GM12878 (cell line): Measurements from ENCODE around the gene PNMT. TPM values are rescaled to one million over a fixed set of nuclear protein-coding genes. Genes with fewer than 3 reads are reported as not detected.

Experiments used
- ATAC-seq: fragments of 200-7000 bp; cut with Tn5 transposase; 3 replicates; pipeline ENCODE4 v1.9.1; 2020; ENCODE audit warnings: mild to moderate bottlenecking, moderate library complexity
- BruUV-seq: library from RNA; stranded (reverse); fragments of 400-500 nt; replicated peaks from 2 replicates; lab custom pipeline; 2021; lab: Mats Ljungman, UMichigan
- CTCF ChIA-PET: fragments of 300-600 bp; sonication (Branson Sonifier 250); formaldehyde crosslinking; extraction: SDS; loops from one replicate; lab custom pipeline; 2021; ENCODE audit warnings: inconsistent platforms; lab: Yijun Ruan, JAX
- POLR2A ChIA-PET: fragments of 350-600 bp; formaldehyde crosslinking; extraction: SDS; loops from one replicate; lab custom pipeline; 2021; ENCODE audit warnings: inconsistent platforms; lab: Charles Lee
- RAD21 ChIA-PET: fragments of 300-600 bp; sonication (Branson Sonifier 250); formaldehyde crosslinking; loops from one replicate; lab custom pipeline; 2023; ENCODE audit warnings: antibody characterized with exemption; ENCODE audit not compliant: unreplicated experiment; lab: Charles Lee
- SMC1A ChIA-PET: fragments of 300-600 bp; sonication (Branson Sonifier 250); formaldehyde crosslinking; loops from one replicate; lab custom pipeline; 2023; ENCODE audit not compliant: unreplicated experiment, uncharacterized antibody; lab: Charles Lee
- DNase-seq: peaks from one replicate; pipeline ENCODE4 v3.0.0-alpha.2; 2011; ENCODE audit warnings: low read depth, low spot score
- FAIRE-seq: peaks from 3 replicates; lab custom pipeline; 2011; peaks lifted over from hg19 to GRCh38; lab: Jason Lieb, UNC
- H2AFZ ChIP-seq: 2 replicates; pipeline ENCODE4 v1.6.0; 2011; ENCODE audit warnings: low read depth, low read length, control low read depth; ENCODE audit not compliant: control insufficient read depth
- H3K27ac ChIP-seq: 2 replicates; pipeline ENCODE4 v1.5.1; 2011; ENCODE audit warnings: control low read depth; ENCODE audit not compliant: control insufficient read depth, insufficient read depth
- H3K27me3 ChIP-seq, 2 experiments: replicated peaks in 1 of 2; 2 replicates each; pipeline versions ENCODE4 v1.6.0 to v1.6.1; 2011; ENCODE audit warnings: low read length in 1 of 2; ENCODE audit not compliant: control insufficient read depth in 2 of 2, insufficient read depth in 2 of 2
- H3K36me3 ChIP-seq, 2 experiments: 2 replicates each; pipeline ENCODE4 v1.5.1; 2011; ENCODE audit warnings: low read length in 1 of 2; ENCODE audit not compliant: control insufficient read depth in 2 of 2, insufficient read depth in 2 of 2
- H3K4me1 ChIP-seq: 2 replicates; pipeline ENCODE4 v1.6.1; 2011; ENCODE audit warnings: mild to moderate bottlenecking, low read length, moderate library complexity, mixed read lengths; ENCODE audit not compliant: control insufficient read depth, insufficient read depth
- H3K4me2 ChIP-seq: 2 replicates; pipeline ENCODE4 v1.6.0; 2011; ENCODE audit warnings: control low read depth; ENCODE audit not compliant: control insufficient read depth, insufficient read depth
- H3K4me3 ChIP-seq: fragments of 200-600 bp; sonication (generic); 2 replicates; pipeline ENCODE4 v1.5.1; 2016
- H3K79me2 ChIP-seq: 2 replicates; pipeline ENCODE4 v1.6.0; 2011; ENCODE audit warnings: low read length; ENCODE audit not compliant: control insufficient read depth, insufficient read depth
- H3K9ac ChIP-seq: 2 replicates; pipeline ENCODE4 v1.8.0; 2011; ENCODE audit warnings: low read length, control low read depth, mixed read lengths; ENCODE audit not compliant: control insufficient read depth, insufficient read depth
- H3K9me3 ChIP-seq: replicated peaks from 3 replicates; pipeline ENCODE4 v1.5.1; 2011; ENCODE audit warnings: mild to moderate bottlenecking, low read length; ENCODE audit not compliant: control insufficient read depth, insufficient read depth
- H4K20me1 ChIP-seq: 2 replicates; pipeline ENCODE4 v1.6.0; 2011; ENCODE audit not compliant: control insufficient read depth, insufficient read depth
- CBX5 ChIP-seq: sonication (generic); IDR thresholded peaks from 2 replicates; pipeline ENCODE4 v1.6.1; 2016; ENCODE audit warnings: low read depth, moderate library complexity, mild to moderate bottlenecking, inconsistent platforms
- CEBPB ChIP-seq, 2 experiments: fragments of 150-350 bp in 1 of 2; IDR thresholded peaks; 2 replicates each; pipeline ENCODE4 v1.6.1; 2012 to 2014; ENCODE audit warnings: low read depth in 2 of 2, low read length in 2 of 2, borderline replicate concordance in 1 of 2, inconsistent platforms in 1 of 2
- HDAC6 ChIP-seq: fragments of 200-600 bp; sonication (generic); IDR thresholded peaks from one replicate; pipeline ENCODE4 v1.8.0; 2017; ENCODE audit warnings: antibody characterized with exemption; ENCODE audit not compliant: unreplicated experiment
- STAT3 ChIP-seq: IDR thresholded peaks from 2 replicates; pipeline ENCODE4 v1.6.1; 2011; ENCODE audit warnings: low read depth, low read length, improper control_type of control experiment
- TARDBP ChIP-seq: IDR thresholded peaks from 2 replicates; pipeline ENCODE4 v1.6.1; 2016; ENCODE audit warnings: borderline replicate concordance
- YBX1 ChIP-seq: fragments of 450-650 bp; IDR thresholded peaks from 2 replicates; pipeline ENCODE4 v1.6.1; 2016; ENCODE audit warnings: antibody characterized with exemption
- ZNF592 ChIP-seq: fragments of 450-650 bp; IDR thresholded peaks from 2 replicates; pipeline ENCODE4 v1.6.1; 2017; ENCODE audit warnings: mild to moderate bottlenecking, moderate library complexity
- ZSCAN29 ChIP-seq: fragments of 450-650 bp; IDR thresholded peaks from 2 replicates; pipeline ENCODE4 v1.6.1; 2017; ENCODE audit warnings: mild to moderate bottlenecking, moderate library complexity
- WGBS: methylation state at CpG from one replicate; pipeline ENCODE4 v1.1.6; 2016; ENCODE audit warnings: low lambda C conversion rate; ENCODE audit not compliant: insufficient replicate concordance, insufficient coverage; ENCODE audit errors: missing lambda C conversion rate; 5-methylcytosine and 5-hydroxymethylcytosine counted together
- in situ Hi-C: fragments of 300-500 bp; cut with MboI; formaldehyde crosslinking; loops from 9 replicates; pipeline ENCODE4 v1.14.3; 2018; ENCODE audit warnings: mixed read lengths
- intact Hi-C: fragments of 100-400 bp; cut with micrococcal nuclease; formaldehyde crosslinking; loops from one replicate; pipeline ENCODE4 v1.14.2; 2022; ENCODE audit not compliant: unreplicated experiment
- polyA plus RNA-seq, 11 experiments: library from polyadenylated mRNA; depleted of rRNA in 4 of 11; unstranded in 6 of 11; stranded (reverse) in 5 of 11; fragments of >200 nt; fragmentation: Nextera tagmentation in 4 of 11; fragmentation: Illumina TruSeq in 1 of 11; extraction: Ambion mirVana in 4 of 11; extraction: Trizol in 1 of 11; gene quantifications; 1 replicate in 1 of 11; 2 replicates in 10 of 11; pipeline versions ENCODE4 v1.2.1 to v1.2.3, GENCODE V29; 2011 to 2016; ENCODE audit warnings: inconsistent platforms in 2 of 11, missing spikeins in 2 of 11, low read depth in 1 of 11
- total RNA-seq, 4 experiments: library from RNA; depleted of rRNA in 3 of 4; stranded (reverse); fragments of >200 nt in 3 of 4; fragmentation: Illumina TruSeq in 1 of 4; extraction: Trizol in 1 of 4; gene quantifications; 2 replicates each; pipeline versions ENCODE4 v1.2.1 to v1.2.3, GENCODE V29; 2013 to 2021
- TF ChIP-seq, protein P1 (sequence below): fragments of 450-650 bp; IDR thresholded peaks from 2 replicates; pipeline ENCODE4 v1.6.1; 2016; ENCODE audit warnings: mild to moderate bottlenecking
- TF ChIP-seq, protein P2 (sequence below): fragments of 450-650 bp; IDR thresholded peaks from 2 replicates; pipeline ENCODE4 v1.6.1; 2017; ENCODE audit warnings: antibody characterized with exemption, mild to moderate bottlenecking, moderate library complexity
- TF ChIP-seq, protein P3 (sequence below): fragments of 450-650 bp; IDR thresholded peaks from 2 replicates; pipeline ENCODE4 v1.6.1; 2016; ENCODE audit warnings: mild to moderate bottlenecking, moderate library complexity, borderline replicate concordance

The PNMT gene
- total and polyA plus RNA-seq, 10 of the 15 experiments (the other 5 are each of a cell fraction or from before 2014, with no cell fraction given), result not detected

DNA sequence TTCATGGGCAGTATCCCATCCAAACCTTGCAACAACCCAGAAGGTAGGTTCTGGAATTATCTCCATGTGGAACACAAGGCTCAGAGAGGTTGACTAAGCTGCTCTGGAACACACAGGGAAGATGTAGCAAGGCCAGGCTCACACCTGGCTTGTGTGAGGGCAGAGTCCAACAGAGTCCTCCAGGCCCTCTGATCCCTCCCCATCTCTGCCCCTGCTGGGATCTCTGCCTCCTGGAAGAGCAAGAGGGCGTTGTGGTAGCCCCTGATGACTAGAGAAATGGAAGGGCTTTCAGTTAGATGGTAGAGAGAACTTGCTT is 48.5 kb upstream of the PNMT start:
- ATAC-seq, result no peak
- in situ Hi-C loops (loop anchor here (5.0 kb wide), 2 partner anchors 133 to 363 kb away; partner anchors contain the start of gene PSMD3), intact Hi-C loops (loop anchor here (5.0 kb wide), 3 partner anchors 113 to 408 kb away; partner anchors contain the start of genes IKZF3 and MIEN1)
- ChIA-PET CTCF (interaction anchor here (0.6 to 8.9 kb wide), 13 partner anchors 17 to 407 kb away, joined by 3 to 225 read pairs (median 12); partner anchors contain the start of genes IKZF3, MIEN1, PGAP3 and PNMT), RAD21 (interaction anchor here (1.0 to 5.6 kb wide), 3 partner anchors 69 to 407 kb away, joined by 4 to 54 read pairs (median 12); partner anchors contain the start of gene MIEN1), POLR2A (no interaction called here), SMC1A (interaction anchor here (0.8 to 2.3 kb wide), 6 partner anchors 15 to 361 kb away, joined by 3 to 10 read pairs (median 4); partner anchors contain the start of gene PSMD3)
- BruUV-seq, result no TSS peak
- Histone ChIP-seq H4K20me1 (no peaks in the 10 kb centered on the region), H3K9me3 (no peaks in the 10 kb centered on the region), H3K4me3 (no peak overlapping the region), H3K4me2 (no peak overlapping the region), H3K79me2 (no peaks in the 10 kb centered on the region), H3K27me3 (no peaks in the 10 kb centered on the region; a peak in 2 of 4 replicates), H2AFZ (no peak overlapping the region), H3K36me3 (no peaks in the 10 kb centered on the region), H3K4me1 (peaks cover 5% of the 10 kb centered on the region), H3K27ac (no peak overlapping the region), H3K9ac (no peak overlapping the region)
- FAIRE-seq, result no peak
- WGBS, result 18% methylated on average over 1 of the region's 1 CpG
- no peak for DNase-seq
- TF ChIP-seq STAT3, result no peak
- TF ChIP-seq YBX1, result no peak
- no peak for TF ChIP-seq CEBPB (IDR thresholded peaks at IDR 0.05; ENCODE audit: borderline replicate concordance in 1 of 2, low read depth in 2 of 2, low read length in 2 of 2)
- no peak for TF ChIP-seq TARDBP
- TF ChIP-seq, protein P1, sequence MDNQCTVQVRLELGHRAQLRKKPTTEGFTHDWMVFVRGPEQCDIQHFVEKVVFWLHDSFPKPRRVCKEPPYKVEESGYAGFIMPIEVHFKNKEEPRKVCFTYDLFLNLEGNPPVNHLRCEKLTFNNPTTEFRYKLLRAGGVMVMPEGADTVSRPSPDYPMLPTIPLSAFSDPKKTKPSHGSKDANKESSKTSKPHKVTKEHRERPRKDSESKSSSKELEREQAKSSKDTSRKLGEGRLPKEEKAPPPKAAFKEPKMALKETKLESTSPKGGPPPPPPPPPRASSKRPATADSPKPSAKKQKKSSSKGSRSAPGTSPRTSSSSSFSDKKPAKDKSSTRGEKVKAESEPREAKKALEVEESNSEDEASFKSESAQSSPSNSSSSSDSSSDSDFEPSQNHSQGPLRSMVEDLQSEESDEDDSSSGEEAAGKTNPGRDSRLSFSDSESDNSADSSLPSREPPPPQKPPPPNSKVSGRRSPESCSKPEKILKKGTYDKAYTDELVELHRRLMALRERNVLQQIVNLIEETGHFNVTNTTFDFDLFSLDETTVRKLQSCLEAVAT, result no peak
- TF ChIP-seq CBX5, result no peak
- TF ChIP-seq ZSCAN29, result no peak
- no peak for TF ChIP-seq HDAC6
- no peak for TF ChIP-seq ZNF592
- TF ChIP-seq, protein P2, sequence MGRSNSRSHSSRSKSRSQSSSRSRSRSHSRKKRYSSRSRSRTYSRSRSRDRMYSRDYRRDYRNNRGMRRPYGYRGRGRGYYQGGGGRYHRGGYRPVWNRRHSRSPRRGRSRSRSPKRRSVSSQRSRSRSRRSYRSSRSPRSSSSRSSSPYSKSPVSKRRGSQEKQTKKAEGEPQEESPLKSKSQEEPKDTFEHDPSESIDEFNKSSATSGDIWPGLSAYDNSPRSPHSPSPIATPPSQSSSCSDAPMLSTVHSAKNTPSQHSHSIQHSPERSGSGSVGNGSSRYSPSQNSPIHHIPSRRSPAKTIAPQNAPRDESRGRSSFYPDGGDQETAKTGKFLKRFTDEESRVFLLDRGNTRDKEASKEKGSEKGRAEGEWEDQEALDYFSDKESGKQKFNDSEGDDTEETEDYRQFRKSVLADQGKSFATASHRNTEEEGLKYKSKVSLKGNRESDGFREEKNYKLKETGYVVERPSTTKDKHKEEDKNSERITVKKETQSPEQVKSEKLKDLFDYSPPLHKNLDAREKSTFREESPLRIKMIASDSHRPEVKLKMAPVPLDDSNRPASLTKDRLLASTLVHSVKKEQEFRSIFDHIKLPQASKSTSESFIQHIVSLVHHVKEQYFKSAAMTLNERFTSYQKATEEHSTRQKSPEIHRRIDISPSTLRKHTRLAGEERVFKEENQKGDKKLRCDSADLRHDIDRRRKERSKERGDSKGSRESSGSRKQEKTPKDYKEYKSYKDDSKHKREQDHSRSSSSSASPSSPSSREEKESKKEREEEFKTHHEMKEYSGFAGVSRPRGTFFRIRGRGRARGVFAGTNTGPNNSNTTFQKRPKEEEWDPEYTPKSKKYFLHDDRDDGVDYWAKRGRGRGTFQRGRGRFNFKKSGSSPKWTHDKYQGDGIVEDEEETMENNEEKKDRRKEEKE, result no peak
- TF ChIP-seq, protein P3, sequence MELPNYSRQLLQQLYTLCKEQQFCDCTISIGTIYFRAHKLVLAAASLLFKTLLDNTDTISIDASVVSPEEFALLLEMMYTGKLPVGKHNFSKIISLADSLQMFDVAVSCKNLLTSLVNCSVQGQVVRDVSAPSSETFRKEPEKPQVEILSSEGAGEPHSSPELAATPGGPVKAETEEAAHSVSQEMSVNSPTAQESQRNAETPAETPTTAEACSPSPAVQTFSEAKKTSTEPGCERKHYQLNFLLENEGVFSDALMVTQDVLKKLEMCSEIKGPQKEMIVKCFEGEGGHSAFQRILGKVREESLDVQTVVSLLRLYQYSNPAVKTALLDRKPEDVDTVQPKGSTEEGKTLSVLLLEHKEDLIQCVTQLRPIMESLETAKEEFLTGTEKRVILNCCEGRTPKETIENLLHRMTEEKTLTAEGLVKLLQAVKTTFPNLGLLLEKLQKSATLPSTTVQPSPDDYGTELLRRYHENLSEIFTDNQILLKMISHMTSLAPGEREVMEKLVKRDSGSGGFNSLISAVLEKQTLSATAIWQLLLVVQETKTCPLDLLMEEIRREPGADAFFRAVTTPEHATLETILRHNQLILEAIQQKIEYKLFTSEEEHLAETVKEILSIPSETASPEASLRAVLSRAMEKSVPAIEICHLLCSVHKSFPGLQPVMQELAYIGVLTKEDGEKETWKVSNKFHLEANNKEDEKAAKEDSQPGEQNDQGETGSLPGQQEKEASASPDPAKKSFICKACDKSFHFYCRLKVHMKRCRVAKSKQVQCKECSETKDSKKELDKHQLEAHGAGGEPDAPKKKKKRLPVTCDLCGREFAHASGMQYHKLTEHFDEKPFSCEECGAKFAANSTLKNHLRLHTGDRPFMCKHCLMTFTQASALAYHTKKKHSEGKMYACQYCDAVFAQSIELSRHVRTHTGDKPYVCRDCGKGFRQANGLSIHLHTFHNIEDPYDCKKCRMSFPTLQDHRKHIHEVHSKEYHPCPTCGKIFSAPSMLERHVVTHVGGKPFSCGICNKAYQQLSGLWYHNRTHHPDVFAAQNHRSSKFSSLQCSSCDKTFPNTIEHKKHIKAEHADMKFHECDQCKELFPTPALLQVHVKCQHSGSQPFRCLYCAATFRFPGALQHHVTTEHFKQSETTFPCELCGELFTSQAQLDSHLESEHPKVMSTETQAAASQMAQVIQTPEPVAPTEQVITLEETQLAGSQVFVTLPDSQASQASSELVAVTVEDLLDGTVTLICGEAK, result no peak
